ENCODE data around the gene SOX6.
"Not testable (repeated sequence)": the region's sequence is repeated elsewhere in the genome, so short reads cannot be mapped to it uniquely, and the experiment has no call there.

The SOX6 gene

GRCh38 chr11:16070573-16070972, 285.8 kb downstream of the SOX6 start:
- ChIA-PET POLR2A (ENCODE audit: low non-redundant PET) (no interaction called here), CTCF (no interaction called here)
- DNase-seq (ENCODE audit: low spot score) = no peak
- TF ChIP-seq CTCF (conservative IDR thresholded peaks at IDR 0.05; ENCODE audit: low read depth) = no peak
- H3K27ac ChIP-seq = no peak overlapping the region

GRCh38 chr11:16067268-16067667, 289.1 kb downstream of the SOX6 start:
- H3K27ac ChIP-seq; POLR2A ChIA-PET (ENCODE audit: low non-redundant PET); DNase-seq (ENCODE audit: low spot score); CTCF ChIA-PET: not testable (repeated sequence)

GRCh38 chr11:16059332-16059731, 297.0 kb downstream of the SOX6 start:
- no peak overlapping the region for H3K27ac ChIP-seq
- no peak for DNase-seq (ENCODE audit: low spot score)
- no peak for TF ChIP-seq CTCF (conservative IDR thresholded peaks at IDR 0.05; ENCODE audit: low read depth)
- POLR2A ChIA-PET (ENCODE audit: low non-redundant PET) = no interaction called here
- CTCF ChIA-PET = interaction anchor here (0.8 kb wide), 1 partner anchor 14 kb away, joined by 3 read pairs; no protein-coding TSS in a partner anchor

- TF ChIP-seq CTCF (conservative IDR thresholded peaks at IDR 0.05; ENCODE audit: low read depth) = no peak
- ChIA-PET POLR2A (ENCODE audit: low non-redundant PET) (no interaction called here), CTCF (no interaction called here)
- no peak overlapping the region for H3K27ac ChIP-seq
- no peak for DNase-seq (ENCODE audit: low spot score)
Measured at GRCh38 chr11:16058671-16059070, 297.7 kb downstream of the SOX6 start.

- no peak for DNase-seq (ENCODE audit: low spot score)
- TF ChIP-seq CTCF (conservative IDR thresholded peaks at IDR 0.05; ENCODE audit: low read depth) = no peak
- CTCF ChIA-PET = no interaction called here
- POLR2A ChIA-PET (ENCODE audit: low non-redundant PET) = no interaction called here
- H3K27ac ChIP-seq = no peak overlapping the region
Measured at GRCh38 chr11:16052750-16053149, 303.6 kb downstream of the SOX6 start.

- ChIA-PET POLR2A (ENCODE audit: low non-redundant PET) (no interaction called here), CTCF (no interaction called here)
- DNase-seq (ENCODE audit: low spot score) = no peak
- TF ChIP-seq CTCF (conservative IDR thresholded peaks at IDR 0.05; ENCODE audit: low read depth) = no peak
- no peak overlapping the region for H3K27ac ChIP-seq
Measured at GRCh38 chr11:16049611-16050010, 306.7 kb downstream of the SOX6 start.

GRCh38 chr11:16047073-16047472, 309.3 kb downstream of the SOX6 start:
- DNase-seq (ENCODE audit: low spot score) = no peak
- TF ChIP-seq CTCF (conservative IDR thresholded peaks at IDR 0.05; ENCODE audit: low read depth) = no peak
- POLR2A ChIA-PET (ENCODE audit: low non-redundant PET) = no interaction called here

More at GRCh38 chr11:16047073-16047472, 309.3 kb downstream of the SOX6 start:
- H3K27ac ChIP-seq = no peak overlapping the region
- CTCF ChIA-PET = no interaction called here
